Measurements from ENCODE around the gene MSRB1. TPM values are rescaled to one million over a fixed set of nuclear protein-coding genes. Genes with fewer than 3 reads are reported as not detected.

Gene MSRB1
- total and polyA plus RNA-seq, 9 of the 15 experiments (the other 6 are each of a cell fraction or from before 2014, with no cell fraction given): 5.4 to 33.7 (median 25.7) TPM

DNA sequence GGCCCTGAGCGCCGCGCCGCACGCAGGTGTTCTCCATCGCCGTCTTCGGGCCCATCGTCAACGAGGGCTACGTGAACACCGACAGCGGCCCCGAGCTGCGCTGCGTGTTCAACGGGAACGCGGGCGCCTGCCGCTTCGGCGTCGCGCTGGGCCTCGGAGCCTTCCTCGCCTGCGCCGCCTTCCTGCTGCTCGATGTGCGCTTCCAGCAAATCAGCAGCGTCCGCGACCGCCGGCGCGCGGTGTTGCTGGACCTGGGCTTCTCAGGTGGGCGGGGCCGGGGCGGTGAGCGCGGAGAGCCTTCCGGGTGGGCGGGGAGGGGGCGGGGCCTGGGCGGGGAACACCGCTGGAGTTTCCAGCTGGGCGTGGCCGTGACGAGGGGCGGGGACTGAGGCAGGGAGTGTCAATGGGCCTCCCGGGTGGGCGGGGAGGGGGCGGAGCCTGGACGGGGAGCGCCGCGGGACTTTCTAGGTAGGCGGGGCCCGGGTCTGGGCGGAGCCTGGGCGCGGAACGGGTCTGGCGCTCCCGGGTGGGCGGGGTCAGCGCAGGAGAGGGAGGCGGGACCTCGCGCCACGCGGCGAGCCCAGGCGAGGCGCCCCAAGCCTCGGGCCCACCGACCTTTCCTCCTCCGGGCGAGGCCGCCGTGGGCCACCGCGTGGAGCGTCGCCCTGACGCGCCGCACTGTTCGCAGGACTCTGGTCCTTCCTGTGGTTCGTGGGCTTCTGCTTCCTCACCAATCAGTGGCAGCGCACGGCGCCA, 49.1 kb upstream of the MSRB1 start (continued):
- TF ChIP-seq, protein P1, sequence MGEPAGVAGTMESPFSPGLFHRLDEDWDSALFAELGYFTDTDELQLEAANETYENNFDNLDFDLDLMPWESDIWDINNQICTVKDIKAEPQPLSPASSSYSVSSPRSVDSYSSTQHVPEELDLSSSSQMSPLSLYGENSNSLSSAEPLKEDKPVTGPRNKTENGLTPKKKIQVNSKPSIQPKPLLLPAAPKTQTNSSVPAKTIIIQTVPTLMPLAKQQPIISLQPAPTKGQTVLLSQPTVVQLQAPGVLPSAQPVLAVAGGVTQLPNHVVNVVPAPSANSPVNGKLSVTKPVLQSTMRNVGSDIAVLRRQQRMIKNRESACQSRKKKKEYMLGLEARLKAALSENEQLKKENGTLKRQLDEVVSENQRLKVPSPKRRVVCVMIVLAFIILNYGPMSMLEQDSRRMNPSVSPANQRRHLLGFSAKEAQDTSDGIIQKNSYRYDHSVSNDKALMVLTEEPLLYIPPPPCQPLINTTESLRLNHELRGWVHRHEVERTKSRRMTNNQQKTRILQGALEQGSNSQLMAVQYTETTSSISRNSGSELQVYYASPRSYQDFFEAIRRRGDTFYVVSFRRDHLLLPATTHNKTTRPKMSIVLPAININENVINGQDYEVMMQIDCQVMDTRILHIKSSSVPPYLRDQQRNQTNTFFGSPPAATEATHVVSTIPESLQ (CRISPR knock-in tag; IDR thresholded peaks at IDR 0.05): peak; percentile 95; the same call in 1 of the 2 replicates
- TF ChIP-seq, protein P2, sequence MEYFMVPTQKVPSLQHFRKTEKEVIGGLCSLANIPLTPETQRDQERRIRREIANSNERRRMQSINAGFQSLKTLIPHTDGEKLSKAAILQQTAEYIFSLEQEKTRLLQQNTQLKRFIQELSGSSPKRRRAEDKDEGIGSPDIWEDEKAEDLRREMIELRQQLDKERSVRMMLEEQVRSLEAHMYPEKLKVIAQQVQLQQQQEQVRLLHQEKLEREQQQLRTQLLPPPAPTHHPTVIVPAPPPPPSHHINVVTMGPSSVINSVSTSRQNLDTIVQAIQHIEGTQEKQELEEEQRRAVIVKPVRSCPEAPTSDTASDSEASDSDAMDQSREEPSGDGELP (CRISPR knock-in tag; IDR thresholded peaks at IDR 0.05; ENCODE audit: borderline replicate concordance): peak; percentile 39
- no peak for TF ChIP-seq ZNF830 (CRISPR knock-in tag; IDR thresholded peaks at IDR 0.05)
- TF ChIP-seq ESRRA (IDR thresholded peaks at IDR 0.05; ENCODE audit: borderline replicate concordance, low read depth): peak; percentile 68; the same call in 1 of the 2 replicates
- TF ChIP-seq CHD1 (IDR thresholded peaks at IDR 0.05; ENCODE audit: low read length): peak; percentile 63
- TF ChIP-seq COPS2 (conservative IDR thresholded peaks at IDR 0.05): no peak
- TF ChIP-seq, protein P3, sequence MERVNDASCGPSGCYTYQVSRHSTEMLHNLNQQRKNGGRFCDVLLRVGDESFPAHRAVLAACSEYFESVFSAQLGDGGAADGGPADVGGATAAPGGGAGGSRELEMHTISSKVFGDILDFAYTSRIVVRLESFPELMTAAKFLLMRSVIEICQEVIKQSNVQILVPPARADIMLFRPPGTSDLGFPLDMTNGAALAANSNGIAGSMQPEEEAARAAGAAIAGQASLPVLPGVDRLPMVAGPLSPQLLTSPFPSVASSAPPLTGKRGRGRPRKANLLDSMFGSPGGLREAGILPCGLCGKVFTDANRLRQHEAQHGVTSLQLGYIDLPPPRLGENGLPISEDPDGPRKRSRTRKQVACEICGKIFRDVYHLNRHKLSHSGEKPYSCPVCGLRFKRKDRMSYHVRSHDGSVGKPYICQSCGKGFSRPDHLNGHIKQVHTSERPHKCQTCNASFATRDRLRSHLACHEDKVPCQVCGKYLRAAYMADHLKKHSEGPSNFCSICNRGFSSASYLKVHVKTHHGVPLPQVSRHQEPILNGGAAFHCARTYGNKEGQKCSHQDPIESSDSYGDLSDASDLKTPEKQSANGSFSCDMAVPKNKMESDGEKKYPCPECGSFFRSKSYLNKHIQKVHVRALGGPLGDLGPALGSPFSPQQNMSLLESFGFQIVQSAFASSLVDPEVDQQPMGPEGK (CRISPR knock-in tag; IDR thresholded peaks at IDR 0.05; ENCODE audit: borderline replicate concordance): no peak
- TF ChIP-seq, protein P4, sequence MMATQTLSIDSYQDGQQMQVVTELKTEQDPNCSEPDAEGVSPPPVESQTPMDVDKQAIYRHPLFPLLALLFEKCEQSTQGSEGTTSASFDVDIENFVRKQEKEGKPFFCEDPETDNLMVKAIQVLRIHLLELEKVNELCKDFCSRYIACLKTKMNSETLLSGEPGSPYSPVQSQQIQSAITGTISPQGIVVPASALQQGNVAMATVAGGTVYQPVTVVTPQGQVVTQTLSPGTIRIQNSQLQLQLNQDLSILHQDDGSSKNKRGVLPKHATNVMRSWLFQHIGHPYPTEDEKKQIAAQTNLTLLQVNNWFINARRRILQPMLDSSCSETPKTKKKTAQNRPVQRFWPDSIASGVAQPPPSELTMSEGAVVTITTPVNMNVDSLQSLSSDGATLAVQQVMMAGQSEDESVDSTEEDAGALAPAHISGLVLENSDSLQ (IDR thresholded peaks at IDR 0.05): no peak
- no peak for TF ChIP-seq STAG1 (CRISPR knock-in tag; IDR thresholded peaks at IDR 0.05; ENCODE audit: borderline replicate concordance)
- TF ChIP-seq NRF1 (conservative IDR thresholded peaks at IDR 0.05 in 1 of 2, IDR thresholded peaks at IDR 0.05 in 1 of 2): peak; percentile 76 to 83
- TF ChIP-seq PRMT5 (CRISPR knock-in tag; IDR thresholded peaks at IDR 0.05): no peak
- no peak for TF ChIP-seq ESRRB (CRISPR knock-in tag; IDR thresholded peaks at IDR 0.05; ENCODE audit: borderline replicate concordance)
- TF ChIP-seq FIP1L1 (IDR thresholded peaks at IDR 0.05; ENCODE audit: low read depth, low read length, poor library complexity, severe bottlenecking): no peak
- TF ChIP-seq, protein P5, sequence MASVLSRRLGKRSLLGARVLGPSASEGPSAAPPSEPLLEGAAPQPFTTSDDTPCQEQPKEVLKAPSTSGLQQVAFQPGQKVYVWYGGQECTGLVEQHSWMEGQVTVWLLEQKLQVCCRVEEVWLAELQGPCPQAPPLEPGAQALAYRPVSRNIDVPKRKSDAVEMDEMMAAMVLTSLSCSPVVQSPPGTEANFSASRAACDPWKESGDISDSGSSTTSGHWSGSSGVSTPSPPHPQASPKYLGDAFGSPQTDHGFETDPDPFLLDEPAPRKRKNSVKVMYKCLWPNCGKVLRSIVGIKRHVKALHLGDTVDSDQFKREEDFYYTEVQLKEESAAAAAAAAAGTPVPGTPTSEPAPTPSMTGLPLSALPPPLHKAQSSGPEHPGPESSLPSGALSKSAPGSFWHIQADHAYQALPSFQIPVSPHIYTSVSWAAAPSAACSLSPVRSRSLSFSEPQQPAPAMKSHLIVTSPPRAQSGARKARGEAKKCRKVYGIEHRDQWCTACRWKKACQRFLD (CRISPR knock-in tag; IDR thresholded peaks at IDR 0.05): 0 out of 2 replicates have a peak, but pooled peaks have one; percentile 12
